Skin epidermis (tissue), 12 donors: ENCODE data around the gene OR6V1.

Experiments
- H3K27ac ChIP-seq, 21 experiments: fragments of 200-600 bp; sonication (generic) in 11 of 21; one replicate each; pipeline ENCODE4 v1.5.0; 2020; ENCODE audit warnings: mild to moderate bottlenecking in 3 of 21, inconsistent platforms in 2 of 21, moderate library complexity in 2 of 21
- H3K4me3 ChIP-seq, 7 experiments: fragments of 200-600 bp; sonication (generic) in 2 of 7; one replicate each; pipeline ENCODE4 v1.5.0; 2020; ENCODE audit warnings: inconsistent platforms in 2 of 7, mild to moderate bottlenecking in 2 of 7, moderate library complexity in 1 of 7

OR6V1 gene, protein sequence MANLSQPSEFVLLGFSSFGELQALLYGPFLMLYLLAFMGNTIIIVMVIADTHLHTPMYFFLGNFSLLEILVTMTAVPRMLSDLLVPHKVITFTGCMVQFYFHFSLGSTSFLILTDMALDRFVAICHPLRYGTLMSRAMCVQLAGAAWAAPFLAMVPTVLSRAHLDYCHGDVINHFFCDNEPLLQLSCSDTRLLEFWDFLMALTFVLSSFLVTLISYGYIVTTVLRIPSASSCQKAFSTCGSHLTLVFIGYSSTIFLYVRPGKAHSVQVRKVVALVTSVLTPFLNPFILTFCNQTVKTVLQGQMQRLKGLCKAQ

DNA sequence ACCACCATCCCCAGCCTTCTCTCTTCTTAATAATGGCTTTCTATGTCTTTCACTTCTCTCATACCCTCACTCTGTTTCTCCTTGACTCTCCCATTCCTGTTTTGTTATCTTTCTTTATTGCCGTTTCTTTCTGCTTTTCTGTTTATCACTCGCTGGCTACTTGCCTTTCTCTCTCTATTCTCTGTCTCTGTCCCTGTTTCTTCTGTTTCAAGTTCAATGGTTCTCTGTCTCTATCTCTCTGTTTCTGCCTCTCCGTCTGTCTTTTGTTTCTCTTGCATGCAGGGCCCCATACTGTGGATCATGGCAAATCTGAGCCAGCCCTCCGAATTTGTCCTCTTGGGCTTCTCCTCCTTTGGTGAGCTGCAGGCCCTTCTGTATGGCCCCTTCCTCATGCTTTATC lies at the start of gene OR6V1:
Gene OR6V1, plus strand, starts transcription at position 301 of the 400 bp plus-strand sequence. Its CDS starts 0 bp downstream, at position 301.
- Histone ChIP-seq H3K27ac (no peak within 1 kb of the TSS), H3K4me3 (no peak within 1 kb of the TSS)

DNA sequence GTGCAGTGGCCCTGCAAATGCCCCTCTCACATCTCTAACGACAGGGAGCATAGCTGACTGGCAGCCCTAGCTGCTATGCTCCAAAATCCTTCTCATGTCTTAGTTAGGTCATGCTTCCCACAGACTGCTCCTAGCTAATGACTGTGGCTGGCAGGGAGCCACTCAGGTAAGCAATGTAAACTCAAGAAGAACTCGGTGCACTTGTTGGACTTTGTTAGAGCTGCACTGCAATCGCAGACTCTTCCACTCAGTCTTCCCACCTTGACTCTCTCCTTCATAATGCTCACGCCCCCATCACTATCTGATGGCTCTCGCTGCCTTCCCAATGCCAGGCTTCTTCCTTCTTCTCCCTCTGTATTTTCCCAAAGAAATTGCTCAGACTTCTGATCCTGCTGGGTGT lies 49.2 kb upstream of the OR6V1 start:
- Histone ChIP-seq H3K27ac (no peak overlapping the region), H3K4me3 (peak overlapping the region in 2 of 7 experiments; percentile 25 to 26)

DNA sequence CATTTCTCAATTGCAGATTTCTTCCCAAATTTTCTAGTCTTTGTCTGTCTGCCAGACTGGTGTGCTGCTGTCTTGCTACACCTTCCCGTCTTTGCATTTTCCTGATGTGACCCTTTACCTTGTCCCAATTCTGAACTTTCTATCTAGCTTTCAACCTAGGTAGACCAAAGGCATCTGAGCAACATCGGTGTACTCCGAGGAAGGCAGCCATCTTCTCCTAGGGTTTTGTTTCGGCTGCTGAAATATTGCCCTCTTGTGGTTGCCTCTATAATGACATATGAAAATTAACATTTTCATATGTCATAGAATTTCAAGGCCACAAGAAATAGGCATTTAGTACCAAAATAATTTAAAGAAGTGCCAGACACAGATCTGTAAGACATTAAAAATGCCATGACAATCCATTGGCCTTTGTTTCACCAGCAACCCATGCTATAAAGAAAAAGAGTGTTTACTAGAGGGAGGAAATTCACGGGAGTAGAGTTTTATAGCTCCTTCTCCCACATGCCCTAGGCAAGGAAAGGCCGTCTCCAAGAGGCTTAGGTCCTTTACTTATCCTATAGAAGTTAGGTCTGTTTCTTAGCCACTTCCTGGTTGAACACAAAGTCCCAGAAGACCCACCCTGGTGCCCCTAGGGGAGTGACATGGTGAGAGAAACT lies 48.6 kb upstream of the OR6V1 start:
- Histone ChIP-seq H3K4me3 (peak overlapping the region in 2 of 7 experiments; percentile 25 to 26), H3K27ac (no peak overlapping the region)

DNA sequence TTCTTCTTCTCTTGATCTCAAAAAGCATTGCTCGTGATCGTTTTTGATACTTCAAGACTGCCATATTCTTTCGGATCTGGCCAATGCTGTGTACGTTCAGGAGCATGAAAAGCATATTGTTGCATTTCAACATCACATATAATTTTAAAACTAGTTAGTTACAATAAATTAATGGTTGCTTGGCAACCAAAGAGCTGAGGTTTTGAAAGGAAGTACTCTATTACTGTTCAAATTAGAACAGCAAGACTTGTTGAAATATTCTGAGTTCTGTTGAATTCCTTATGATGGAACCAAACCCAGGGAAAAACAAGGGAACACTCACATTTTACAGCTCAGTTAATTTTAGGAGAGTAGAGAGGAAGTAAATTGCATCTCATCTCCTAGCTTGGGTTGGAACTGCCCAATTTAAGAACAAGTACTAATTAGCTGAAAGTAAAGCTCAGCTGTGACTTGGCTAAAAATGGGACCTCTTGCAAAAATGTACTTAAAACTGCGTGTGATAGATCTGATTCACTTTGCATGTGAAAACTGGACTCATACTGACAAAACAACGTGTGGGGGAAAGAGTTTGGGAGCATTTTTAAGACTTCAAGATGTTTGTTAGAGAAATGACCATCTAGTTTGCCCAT lies 46.4 kb upstream of the OR6V1 start:
- Histone ChIP-seq H3K4me3 (no peak overlapping the region), H3K27ac (no peak overlapping the region)

DNA sequence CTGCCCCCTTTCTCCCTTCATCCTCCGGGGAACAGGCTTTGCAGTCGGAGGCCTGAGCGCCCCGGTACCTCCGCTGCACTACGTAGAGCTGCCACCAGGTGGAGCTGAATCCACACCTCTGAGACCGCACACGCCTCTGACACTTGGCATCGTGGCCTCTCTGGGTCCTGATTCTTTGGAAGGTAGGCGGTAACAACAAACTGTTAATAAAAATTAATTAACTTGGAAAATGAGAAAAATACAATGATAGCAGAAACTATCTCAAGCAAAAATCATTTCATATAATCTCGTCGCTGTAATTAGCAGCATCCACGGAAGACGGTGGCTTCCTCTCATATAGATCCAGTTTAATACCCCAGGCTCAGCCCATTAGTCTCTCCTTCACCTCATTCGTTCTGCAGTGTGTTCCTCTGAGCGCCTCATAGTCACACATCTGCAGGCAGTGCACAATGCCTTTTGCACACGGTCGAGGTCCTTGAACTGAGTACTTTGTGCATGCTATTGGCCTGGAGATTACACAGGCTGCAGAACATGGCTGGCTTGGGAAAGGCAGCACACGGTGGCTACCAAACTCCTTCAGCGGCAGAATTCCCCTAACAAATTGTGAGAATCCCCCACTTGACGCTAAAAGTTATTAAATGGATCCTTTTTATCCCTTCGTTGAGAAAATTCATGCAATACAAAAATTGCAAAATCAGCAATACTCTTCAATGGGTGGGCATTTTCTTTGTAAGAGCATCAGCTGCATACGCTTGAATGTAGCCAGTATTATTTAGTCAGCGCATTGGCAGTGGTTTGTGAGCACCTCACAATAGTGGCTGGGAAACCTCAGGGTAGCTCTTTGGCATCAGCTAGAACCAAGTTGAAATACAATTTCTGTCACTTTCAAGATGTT lies 43.9 kb upstream of the OR6V1 start:
- H3K27ac ChIP-seq, result no peak overlapping the region
- no peak overlapping the region for H3K4me3 ChIP-seq

DNA sequence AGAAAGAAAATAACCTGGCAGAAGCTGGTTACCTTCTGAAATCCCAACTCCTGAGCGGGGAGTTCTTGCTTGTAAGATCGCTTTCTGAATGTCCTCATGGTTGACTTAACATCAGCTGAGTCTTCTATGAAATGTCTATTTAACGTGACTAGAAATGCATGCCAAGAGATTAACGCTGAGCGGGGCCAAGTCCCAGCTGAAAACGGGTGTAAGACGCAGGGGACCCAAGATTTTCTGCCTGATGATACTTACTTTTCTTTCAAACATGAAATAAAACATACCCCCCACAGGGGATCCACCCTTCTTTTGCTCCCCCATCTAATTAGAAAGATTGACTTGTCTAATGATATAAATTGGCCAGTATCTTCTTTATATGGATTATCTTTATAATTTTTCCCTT lies 40.1 kb upstream of the OR6V1 start:
- H3K27ac ChIP-seq, result no peak overlapping the region

DNA sequence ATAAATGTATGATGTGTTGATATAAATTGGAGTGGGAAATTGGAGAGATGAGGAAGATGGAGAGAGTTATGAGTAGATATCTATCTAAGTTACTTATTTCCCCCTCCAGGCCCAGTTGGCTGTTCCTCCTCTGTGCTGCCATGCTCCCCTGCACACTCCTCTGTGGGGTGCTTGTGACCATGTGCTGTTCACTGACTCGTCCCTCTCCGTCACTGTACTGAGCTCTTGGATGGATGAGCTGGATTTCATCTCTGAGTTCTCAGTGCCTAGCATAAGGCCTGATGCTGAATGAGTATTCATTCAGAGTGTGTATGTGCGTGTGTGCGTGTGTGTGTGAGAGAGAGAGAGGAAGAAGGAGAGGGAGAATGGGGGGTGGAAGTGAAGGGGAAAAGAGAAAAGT lies 39.7 kb upstream of the OR6V1 start:
- Histone ChIP-seq H3K4me3 (no peak overlapping the region), H3K27ac (peak overlapping the region in 1 of 21 experiments; percentile 63)

More for the DNA sequence above, 40.1 kb upstream of the OR6V1 start:
- H3K4me3 ChIP-seq, result no peak overlapping the region

DNA sequence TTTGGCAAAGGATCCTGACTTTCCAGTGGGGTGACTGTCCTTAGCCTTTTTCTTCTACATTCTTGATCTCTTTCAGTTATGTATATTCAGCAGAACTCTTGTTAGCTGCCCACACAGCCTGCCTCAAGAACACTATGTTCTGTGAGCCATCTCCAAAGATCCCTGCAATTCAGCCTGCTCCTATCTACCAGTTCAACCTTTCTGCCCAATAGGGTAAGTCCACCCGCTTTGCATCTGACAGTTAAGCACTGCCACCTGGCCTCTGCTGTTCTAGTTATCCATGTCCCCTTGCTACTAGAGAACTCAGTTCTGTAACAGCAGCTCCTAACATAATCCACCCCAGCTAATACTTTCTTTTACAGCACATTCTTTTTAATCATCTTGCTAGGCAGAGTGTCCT lies 38.7 kb upstream of the OR6V1 start:
- H3K4me3 ChIP-seq, result no peak overlapping the region
- H3K27ac ChIP-seq, result peak overlapping the region in 5 of 21 experiments; percentile 22 to 63 (median 35)

DNA sequence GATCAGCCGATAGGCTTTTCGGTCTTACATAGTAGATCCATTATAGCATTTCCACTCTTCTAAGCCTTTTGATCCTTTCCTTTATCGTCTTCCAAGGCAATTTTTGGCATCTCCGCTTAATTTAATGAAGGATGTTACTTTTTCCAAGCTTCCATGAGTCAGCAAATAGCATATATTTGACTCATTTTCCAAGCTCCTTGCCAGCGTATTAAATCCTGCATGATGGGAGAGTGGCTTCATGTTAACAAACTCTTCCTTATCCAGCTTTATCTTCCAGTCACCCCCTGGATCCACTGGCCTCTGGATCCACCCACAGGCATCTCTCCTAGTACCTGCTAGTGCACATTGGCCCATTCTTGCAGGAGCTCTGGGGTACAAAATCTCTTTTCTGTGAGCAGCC lies 38.2 kb upstream of the OR6V1 start:
- H3K27ac ChIP-seq, result peak overlapping the region in 4 of 21 experiments; percentile 34 to 63 (median 40)

DNA sequence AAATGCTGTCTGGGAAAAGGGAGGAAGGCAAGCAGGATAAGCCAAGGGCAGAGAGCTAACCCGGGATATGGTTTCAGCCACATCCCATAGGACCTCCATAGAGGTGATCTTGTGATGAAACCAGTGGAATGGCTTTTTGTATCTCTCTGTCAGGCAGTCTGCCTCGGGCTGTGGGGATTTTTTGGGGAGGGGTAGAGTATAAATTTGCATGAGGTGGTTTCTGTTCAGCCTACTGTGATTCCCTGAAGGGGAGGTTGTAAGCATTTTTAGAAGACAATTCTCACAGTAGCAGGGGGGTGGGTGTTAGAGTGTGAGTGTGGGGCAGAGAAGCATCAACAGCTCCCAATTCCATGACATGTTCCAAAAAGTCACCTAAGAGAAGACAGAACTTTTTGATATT lies 37.1 kb upstream of the OR6V1 start:
- Histone ChIP-seq H3K4me3 (no peak overlapping the region), H3K27ac (peak overlapping the region in 3 of 21 experiments; percentile 22 to 63 (median 42))

More for the DNA sequence above, 38.2 kb upstream of the OR6V1 start:
- no peak overlapping the region for H3K4me3 ChIP-seq

DNA sequence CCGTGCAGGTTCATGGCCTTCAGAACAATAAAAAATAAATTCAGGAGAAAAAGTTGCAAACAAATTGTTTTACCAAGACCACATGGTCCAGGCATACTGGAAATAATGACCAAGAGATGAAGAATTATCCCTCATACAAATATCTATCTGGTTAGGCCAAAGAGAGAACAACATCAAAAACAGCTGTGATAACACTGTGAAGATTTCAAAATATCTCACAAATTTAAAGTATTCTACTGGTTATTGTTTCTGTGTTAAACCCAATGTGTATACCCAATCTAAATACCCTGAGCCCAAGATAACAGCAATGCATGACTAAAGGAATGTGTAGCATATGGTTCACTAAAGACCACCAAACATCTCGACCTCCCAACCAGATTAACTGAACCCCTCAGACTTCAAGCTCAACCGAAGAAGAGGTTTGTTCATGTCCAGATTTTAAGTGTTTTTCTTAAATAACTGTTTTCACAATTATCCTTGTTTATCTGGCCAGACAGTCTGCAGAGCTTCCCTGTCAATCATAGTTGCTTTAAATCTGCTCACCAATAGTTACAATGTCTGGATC lies 36.1 kb upstream of the OR6V1 start:
- Histone ChIP-seq H3K4me3 (no peak overlapping the region), H3K27ac (peak overlapping the region in 2 of 21 experiments; percentile 42 to 63)

DNA sequence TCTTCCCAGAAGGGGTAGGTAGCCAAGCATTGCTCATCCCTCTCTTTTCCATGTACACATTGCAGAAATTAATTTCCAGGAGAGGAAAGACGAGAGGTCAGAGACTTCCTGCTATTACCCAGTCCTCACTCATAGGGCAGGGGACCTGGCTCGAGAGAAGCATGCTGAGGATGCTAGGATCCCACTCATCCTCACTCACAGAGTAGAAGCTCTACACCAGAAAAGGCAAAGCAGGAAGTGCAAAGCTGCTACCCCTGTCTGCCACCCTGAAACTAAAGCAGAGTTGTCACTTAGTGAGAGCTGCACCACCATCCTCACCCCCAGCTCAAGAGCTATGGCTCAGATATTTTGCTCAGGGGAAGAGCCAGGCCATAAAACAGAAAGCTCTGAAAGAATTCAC lies 35.1 kb upstream of the OR6V1 start:
- Histone ChIP-seq H3K4me3 (no peak overlapping the region), H3K27ac (no peak overlapping the region)

DNA sequence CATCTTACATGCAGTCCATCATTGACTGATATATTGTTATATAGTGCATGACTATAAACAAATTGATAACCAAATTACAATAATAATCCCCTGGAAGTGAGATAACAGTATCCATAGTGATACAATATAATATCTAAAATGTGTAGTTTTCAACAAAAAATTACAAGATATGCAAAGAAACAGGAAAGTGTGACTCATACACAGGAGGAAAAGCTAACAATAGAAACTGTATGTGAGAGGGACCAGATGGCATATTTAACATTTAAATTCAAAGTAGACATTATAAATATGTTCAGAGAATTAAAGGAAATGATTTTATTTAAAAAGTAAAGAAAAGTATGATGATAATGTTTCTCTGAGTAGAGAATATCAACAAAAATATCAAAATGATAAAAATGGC lies 33.2 kb upstream of the OR6V1 start:
- H3K4me3 ChIP-seq, result no peak overlapping the region
- no peak overlapping the region for H3K27ac ChIP-seq

DNA sequence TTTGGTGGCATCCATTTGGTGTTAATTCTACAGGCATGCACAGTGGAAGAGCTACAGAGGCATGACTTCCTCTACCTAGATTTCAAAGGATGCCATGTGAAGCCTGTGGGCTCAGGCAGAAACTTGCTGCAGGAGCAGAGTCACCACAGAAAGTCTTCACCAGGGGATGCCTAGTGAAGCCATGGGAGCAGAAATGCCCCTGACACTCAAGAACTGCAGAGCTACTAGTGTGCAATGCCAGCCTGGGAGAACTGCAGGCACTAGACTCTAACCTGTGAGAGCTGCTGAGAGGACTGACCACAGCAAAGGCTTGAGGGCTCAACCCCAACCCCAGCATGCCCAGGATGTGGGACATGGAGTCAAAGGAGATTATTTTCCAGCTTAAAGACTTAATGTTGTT lies 29.1 kb upstream of the OR6V1 start:
- H3K4me3 ChIP-seq, result no peak overlapping the region
- no peak overlapping the region for H3K27ac ChIP-seq

DNA sequence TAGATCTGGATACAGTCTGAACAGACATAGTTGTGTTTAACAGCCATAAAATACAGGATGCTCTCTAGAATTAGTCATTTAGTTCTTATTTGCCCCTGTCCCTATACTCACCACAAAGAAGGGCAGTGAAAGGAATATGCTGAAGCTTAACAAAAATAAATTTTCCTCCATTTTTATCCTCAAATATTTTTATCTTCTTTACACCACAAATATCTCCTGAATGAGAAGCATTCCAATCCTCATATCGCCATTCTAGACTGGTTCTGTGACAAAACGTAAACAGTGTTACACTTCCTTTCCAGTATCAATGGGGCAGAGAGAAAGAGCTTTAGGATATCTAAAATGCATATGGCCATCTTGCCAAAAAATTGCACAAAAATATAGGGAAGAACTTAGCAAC lies 26.8 kb upstream of the OR6V1 start:
- no peak overlapping the region for H3K4me3 ChIP-seq
- H3K27ac ChIP-seq, result no peak overlapping the region

DNA sequence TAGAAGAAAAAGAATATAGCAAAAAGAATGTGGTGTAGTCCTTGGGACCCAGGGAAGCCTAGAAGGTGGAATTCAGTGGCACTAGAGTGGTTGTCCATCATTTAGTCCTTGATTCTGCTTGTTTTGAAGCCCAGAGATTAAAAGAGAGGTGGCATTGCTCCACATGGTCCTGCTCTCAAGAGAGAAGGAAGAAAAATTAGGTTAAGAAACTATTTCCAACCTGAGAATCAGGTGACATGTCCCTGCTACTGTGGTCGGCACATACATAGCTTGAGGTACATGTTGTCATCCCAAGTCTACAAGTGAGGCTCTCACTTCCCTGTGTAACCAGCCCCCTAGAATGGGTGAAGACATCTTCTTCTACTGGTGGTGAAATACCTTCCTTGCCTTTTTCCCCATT lies 25.1 kb upstream of the OR6V1 start, which contains the start of gene OR9A2:
Gene OR9A2, minus strand, starts transcription at position 101 of the 400 bp plus-strand sequence. Its CDS starts 0 bp downstream, at position 101.
- Histone ChIP-seq H3K4me3 (no peak within 1 kb of the TSS), H3K27ac (no peak within 1 kb of the TSS)

DNA sequence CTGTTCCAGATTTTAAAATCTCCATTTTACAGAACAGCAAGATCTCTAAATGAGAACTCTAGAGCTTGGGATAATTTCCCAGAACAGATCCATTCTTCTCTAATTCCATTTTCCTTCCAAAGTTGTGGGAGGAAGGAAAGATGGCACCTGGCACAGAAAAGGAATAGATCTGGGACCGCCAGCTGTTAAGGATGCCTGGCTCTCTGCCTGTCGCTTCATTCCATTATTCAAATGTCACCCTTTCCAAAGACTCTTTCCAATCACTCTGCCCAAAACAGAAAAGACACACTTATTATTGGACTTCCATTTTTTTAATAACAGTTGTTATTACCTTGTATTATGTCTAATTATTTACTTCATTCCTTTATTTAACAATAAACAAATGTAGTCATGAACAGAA lies 24.5 kb upstream of the OR6V1 start:
- H3K4me3 ChIP-seq, result no peak overlapping the region
- no peak overlapping the region for H3K27ac ChIP-seq

DNA sequence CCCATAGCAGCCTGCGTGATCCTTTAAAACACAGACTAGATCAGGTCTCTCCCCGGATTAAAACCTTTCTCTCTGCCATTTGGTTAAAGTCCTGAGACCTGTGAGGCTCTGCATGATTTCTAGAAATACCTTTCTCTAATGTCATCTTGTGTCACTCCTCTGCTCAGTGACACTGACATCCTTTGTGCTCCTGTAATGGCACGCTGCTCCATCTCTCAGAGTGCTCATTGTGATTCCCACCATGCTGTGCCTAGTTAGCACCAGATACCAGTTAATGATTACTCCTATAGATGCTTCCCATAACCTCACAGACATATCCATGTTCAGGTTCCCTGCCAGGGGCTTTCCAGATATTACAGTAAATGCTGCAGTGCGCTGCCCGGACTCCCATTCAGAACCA lies 13.5 kb upstream of the OR6V1 start:
- H3K27ac ChIP-seq, result no peak overlapping the region
- no peak overlapping the region for H3K4me3 ChIP-seq

DNA sequence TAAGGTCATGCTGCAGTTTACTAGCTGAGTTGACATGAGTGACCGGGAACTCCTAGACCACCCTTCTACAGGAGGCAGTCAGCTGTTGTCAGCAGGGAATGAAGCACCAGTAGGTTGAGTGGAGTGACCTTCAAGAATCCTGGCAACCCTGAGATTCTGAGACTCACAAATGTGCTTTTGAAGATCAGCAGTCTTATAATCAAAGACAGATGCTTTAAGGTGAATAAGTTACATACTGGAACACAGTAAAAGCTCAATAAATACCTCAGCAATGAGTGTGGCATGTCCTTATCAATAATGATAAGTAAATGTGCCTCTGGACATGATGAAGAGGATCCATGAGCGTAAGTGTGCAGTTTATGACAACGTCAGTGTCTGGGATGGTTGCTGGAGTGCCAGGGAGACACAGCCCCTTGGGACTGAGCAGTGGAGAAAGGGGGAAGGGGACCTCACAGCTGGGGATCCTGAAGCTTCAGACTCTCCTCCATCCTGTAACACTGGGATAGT lies 11.9 kb upstream of the OR6V1 start:
- Histone ChIP-seq H3K27ac (no peak overlapping the region), H3K4me3 (no peak overlapping the region)
